ENCODE measurements around the gene TRNT1. TPM values are rescaled to one million over a fixed set of nuclear protein-coding genes. Genes with fewer than 3 reads are reported as not detected.

Gene TRNT1
- total RNA-seq, 1 experiment from 2014 or later: 35.6 TPM

DNA sequence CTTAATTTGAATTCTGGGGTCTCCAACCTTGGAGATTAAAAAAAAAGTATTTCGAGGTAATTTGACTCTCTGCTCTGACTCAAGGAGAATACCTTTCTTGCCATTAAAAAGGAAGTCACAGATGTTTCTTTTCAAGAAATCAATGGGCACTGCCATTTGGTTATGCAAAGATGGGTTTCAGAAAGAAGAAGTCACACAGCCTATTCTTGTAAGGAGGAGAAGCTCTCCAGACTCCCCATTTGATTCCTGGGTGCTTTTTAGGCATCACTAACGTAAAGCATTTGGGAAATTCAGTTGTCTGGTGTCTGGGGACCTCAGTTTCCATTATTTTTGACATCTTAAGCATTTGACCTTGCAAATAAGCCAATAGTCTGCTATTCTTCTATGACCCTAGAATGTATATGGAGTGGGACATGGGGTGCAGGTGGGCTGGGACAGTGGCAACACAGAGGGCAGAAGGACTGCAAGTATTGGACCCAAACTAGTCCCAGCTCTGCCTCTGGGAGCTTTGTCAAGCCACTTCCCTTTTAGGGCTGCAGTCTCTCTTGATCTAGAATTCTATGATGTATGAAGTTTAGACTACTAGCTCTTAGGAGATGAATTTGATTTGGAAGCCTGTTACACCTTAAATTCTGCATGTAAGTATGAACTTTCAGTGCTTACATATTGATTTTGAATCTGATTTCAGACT, 44.4 kb upstream of the TRNT1 start:
- no peaks in the 10 kb centered on the region for H3K4me1 Mint-ChIP-seq (ENCODE audit: low read depth, unreplicated experiment)
- no peaks in the 10 kb centered on the region for H3K36me3 Mint-ChIP-seq (ENCODE audit: insufficient read depth, unreplicated experiment)
- peaks cover 12% of the 10 kb centered on the region for H3K27me3 Mint-ChIP-seq (ENCODE audit: unreplicated experiment)
- H3K27ac Mint-ChIP-seq (ENCODE audit: unreplicated experiment): no peak overlapping the region
- H3K4me3 Mint-ChIP-seq (ENCODE audit: low read depth, unreplicated experiment): no peak overlapping the region
- DNase-seq: no peak
- intact Hi-C loops (cut with micrococcal nuclease; ENCODE audit: unreplicated experiment): no loop called here
- TF ChIP-seq, protein P1, sequence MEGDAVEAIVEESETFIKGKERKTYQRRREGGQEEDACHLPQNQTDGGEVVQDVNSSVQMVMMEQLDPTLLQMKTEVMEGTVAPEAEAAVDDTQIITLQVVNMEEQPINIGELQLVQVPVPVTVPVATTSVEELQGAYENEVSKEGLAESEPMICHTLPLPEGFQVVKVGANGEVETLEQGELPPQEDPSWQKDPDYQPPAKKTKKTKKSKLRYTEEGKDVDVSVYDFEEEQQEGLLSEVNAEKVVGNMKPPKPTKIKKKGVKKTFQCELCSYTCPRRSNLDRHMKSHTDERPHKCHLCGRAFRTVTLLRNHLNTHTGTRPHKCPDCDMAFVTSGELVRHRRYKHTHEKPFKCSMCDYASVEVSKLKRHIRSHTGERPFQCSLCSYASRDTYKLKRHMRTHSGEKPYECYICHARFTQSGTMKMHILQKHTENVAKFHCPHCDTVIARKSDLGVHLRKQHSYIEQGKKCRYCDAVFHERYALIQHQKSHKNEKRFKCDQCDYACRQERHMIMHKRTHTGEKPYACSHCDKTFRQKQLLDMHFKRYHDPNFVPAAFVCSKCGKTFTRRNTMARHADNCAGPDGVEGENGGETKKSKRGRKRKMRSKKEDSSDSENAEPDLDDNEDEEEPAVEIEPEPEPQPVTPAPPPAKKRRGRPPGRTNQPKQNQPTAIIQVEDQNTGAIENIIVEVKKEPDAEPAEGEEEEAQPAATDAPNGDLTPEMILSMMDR (IDR thresholded peaks at IDR 0.05; ENCODE audit: unreplicated experiment): no peak
- BruUV-seq (replicated peaks): no TSS peak
- H3K9me3 Mint-ChIP-seq (ENCODE audit: low read depth, unreplicated experiment): peaks cover 3% of the 10 kb centered on the region
- CTCF ChIA-PET: no interaction called here

DNA sequence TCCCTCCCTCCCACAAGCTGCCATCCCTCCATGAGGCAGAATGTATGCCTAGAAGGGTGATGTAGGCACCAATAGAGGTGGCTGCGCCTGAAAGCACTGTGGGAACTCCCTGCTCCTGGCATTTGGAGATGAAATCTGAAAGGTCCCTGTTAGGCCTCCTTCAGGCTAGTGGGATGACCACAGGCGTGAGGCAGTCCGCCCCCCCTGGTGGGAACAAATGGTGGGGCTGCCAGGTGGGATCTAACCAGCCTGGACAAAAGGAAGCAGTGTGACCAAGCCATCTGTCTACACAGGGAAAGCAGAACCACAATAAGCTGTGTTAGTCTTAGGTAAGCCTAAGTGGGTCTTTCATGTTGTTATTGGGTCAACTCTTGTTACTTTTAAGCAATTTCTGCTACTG, 41.9 kb upstream of the TRNT1 start:
- no peaks in the 10 kb centered on the region for H3K4me1 Mint-ChIP-seq (ENCODE audit: low read depth, unreplicated experiment)
- no peaks in the 10 kb centered on the region for H3K36me3 Mint-ChIP-seq (ENCODE audit: insufficient read depth, unreplicated experiment)
- no peaks in the 10 kb centered on the region for H3K9me3 Mint-ChIP-seq (ENCODE audit: low read depth, unreplicated experiment)
- CTCF ChIA-PET: no interaction called here
- no peak overlapping the region for H3K27ac Mint-ChIP-seq (ENCODE audit: unreplicated experiment)
- intact Hi-C loops (cut with micrococcal nuclease; ENCODE audit: unreplicated experiment): no loop called here
- H3K4me3 Mint-ChIP-seq (ENCODE audit: low read depth, unreplicated experiment): no peak overlapping the region
- TF ChIP-seq, protein P1 (IDR thresholded peaks at IDR 0.05; ENCODE audit: unreplicated experiment): no peak
- DNase-seq: no peak
- peaks cover 12% of the 10 kb centered on the region for H3K27me3 Mint-ChIP-seq (ENCODE audit: unreplicated experiment)
- BruUV-seq (replicated peaks): no TSS peak

DNA sequence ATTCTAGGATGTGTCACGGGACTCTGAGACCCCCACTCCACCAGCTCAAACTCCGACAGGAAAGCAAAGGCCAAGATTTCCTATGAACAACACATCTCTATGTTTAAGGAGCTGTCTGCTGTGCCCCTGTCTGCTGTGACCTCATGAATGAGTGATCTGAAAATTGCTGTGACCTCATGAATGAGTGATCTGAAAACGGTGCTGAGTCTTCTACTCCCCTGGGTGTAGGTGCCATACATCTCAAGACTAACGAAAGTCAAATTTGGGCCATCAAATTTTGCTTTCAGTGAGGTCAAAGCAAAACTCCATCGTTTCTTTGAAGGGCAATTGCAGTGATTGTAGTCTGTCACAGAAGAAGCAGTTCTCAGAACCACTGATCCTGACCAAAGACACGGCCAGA, 41.0 kb upstream of the TRNT1 start:
- H3K27me3 Mint-ChIP-seq (ENCODE audit: unreplicated experiment): peaks cover 12% of the 10 kb centered on the region
- no peak for DNase-seq
- no peaks in the 10 kb centered on the region for H3K36me3 Mint-ChIP-seq (ENCODE audit: insufficient read depth, unreplicated experiment)
- CTCF ChIA-PET: no interaction called here
- no TSS peak for BruUV-seq (replicated peaks)
- no peak overlapping the region for H3K4me3 Mint-ChIP-seq (ENCODE audit: low read depth, unreplicated experiment)
- H3K4me1 Mint-ChIP-seq (ENCODE audit: low read depth, unreplicated experiment): no peaks in the 10 kb centered on the region
- intact Hi-C loops (cut with micrococcal nuclease; ENCODE audit: unreplicated experiment): no loop called here
- H3K9me3 Mint-ChIP-seq (ENCODE audit: low read depth, unreplicated experiment): peaks cover 2% of the 10 kb centered on the region
- no peak overlapping the region for H3K27ac Mint-ChIP-seq (ENCODE audit: unreplicated experiment)
- TF ChIP-seq, protein P1 (IDR thresholded peaks at IDR 0.05; ENCODE audit: unreplicated experiment): no peak

DNA sequence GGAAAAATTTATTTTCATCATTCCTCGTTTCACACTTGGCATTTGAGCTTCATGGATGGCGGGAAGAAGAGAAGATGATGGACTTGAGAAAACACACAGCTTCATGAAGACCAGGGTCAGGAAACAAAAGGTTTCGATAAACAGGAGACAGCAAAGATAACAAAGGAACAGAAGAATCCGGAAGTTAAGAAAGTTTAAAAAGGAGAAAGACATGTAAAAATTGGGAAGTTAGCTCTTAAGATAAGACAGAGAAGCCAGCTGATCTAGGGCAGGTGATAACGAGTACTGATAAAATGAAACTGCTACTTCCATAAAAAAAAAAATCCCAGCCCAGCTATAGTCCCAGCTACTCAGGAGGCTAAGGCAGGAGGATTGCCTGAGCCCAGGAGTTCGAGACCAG, 40.5 kb upstream of the TRNT1 start:
- no peaks in the 10 kb centered on the region for H3K36me3 Mint-ChIP-seq (ENCODE audit: insufficient read depth, unreplicated experiment)

More for the DNA sequence above, 40.5 kb upstream of the TRNT1 start:
- CTCF ChIA-PET: no interaction called here
- TF ChIP-seq, protein P1 (IDR thresholded peaks at IDR 0.05; ENCODE audit: unreplicated experiment): no peak
- Mint-ChIP-seq H3K4me1 (ENCODE audit: low read depth, unreplicated experiment) (no peaks in the 10 kb centered on the region), H3K27ac (ENCODE audit: unreplicated experiment) (no peak overlapping the region), H3K9me3 (ENCODE audit: low read depth, unreplicated experiment) (peaks cover 4% of the 10 kb centered on the region), H3K4me3 (ENCODE audit: low read depth, unreplicated experiment) (no peak overlapping the region), H3K27me3 (ENCODE audit: unreplicated experiment) (peaks cover 12% of the 10 kb centered on the region)
- DNase-seq: no peak
- intact Hi-C loops (cut with micrococcal nuclease; ENCODE audit: unreplicated experiment): no loop called here
- BruUV-seq (replicated peaks): no TSS peak

Data from Calu3 (cell line).